ENCODE results near the gene MANBA.

Gene MANBA

DNA sequence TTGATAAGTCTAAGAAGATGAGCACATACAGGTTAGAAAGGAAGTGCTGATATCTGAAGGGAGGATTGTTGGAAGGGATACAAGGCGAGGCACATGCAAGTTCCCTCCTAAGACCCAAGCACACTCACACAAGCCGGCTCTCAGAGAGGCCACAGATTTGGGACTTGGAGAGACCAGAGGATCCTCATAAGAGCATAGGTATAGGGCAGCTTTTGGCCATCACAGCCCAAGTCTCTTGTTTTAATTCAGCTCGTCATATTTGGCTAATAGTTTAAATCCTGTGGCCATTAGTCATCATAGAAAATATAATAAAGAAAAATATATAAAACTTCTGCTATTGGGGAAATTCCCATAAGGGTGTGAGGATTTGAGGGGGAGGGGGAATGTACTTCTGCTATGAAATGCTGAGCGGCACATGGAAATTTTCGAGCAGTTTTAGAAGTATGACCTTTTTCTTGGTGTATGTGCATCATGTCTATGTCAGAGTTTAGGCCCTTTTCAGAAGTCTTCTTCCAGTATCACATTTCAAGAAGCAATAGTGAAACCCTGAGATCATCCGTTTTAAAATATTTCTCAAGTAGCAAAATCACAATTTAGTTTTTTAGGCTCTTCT, 161.9 kb downstream of the MANBA start:
- no peak for DNase-seq (ENCODE audit: low read depth, low spot score)
- H3K27me3 ChIP-seq (ENCODE audit: insufficient read depth, insufficient read length) = no peaks in the 10 kb centered on the region
- no peaks in the 10 kb centered on the region for H3K9me3 ChIP-seq (ENCODE audit: insufficient read depth, low read length)
- H3K36me3 ChIP-seq (ENCODE audit: insufficient read depth, insufficient read length, low read length) = peaks cover 36% of the 10 kb centered on the region
- no peaks in the 10 kb centered on the region for H3K4me1 ChIP-seq (ENCODE audit: insufficient read depth, insufficient read length)
- no peak for TF ChIP-seq SUZ12 (IDR thresholded peaks at IDR 0.05; ENCODE audit: extremely low read depth, insufficient read depth, insufficient read length)
- no peak for TF ChIP-seq YY1 (IDR thresholded peaks at IDR 0.05; ENCODE audit: insufficient read depth, insufficient read length)
- TF ChIP-seq ZNF274 (IDR thresholded peaks at IDR 0.05; ENCODE audit: low read depth, low read length) = no peak
- H3K4me3 ChIP-seq (ENCODE audit: insufficient read length, low read depth) = no peak overlapping the region
- no peak overlapping the region for H3K9ac ChIP-seq (ENCODE audit: insufficient read length, low read depth)

- H3K36me3 ChIP-seq (ENCODE audit: insufficient read depth, insufficient read length, low read length) = peaks cover 36% of the 10 kb centered on the region
These were observed 162.5 kb downstream of the MANBA start for GRCh38 chr4:102598086-102598761.

GRCh38 chr4:102596532-102596931, 164.2 kb downstream of the MANBA start:
- no peak overlapping the region for H3K4me3 ChIP-seq (ENCODE audit: insufficient read length, low read depth)
- H3K9me3 ChIP-seq (ENCODE audit: insufficient read depth, low read length) = no peaks in the 10 kb centered on the region
- TF ChIP-seq SUZ12 (IDR thresholded peaks at IDR 0.05; ENCODE audit: extremely low read depth, insufficient read depth, insufficient read length) (no peak), ZNF274 (IDR thresholded peaks at IDR 0.05; ENCODE audit: low read depth, low read length) (no peak), YY1 (IDR thresholded peaks at IDR 0.05; ENCODE audit: insufficient read depth, insufficient read length) (no peak)
- DNase-seq (ENCODE audit: low read depth, low spot score) = no peak
- H3K9ac ChIP-seq (ENCODE audit: insufficient read length, low read depth) = no peak overlapping the region
- H3K36me3 ChIP-seq (ENCODE audit: insufficient read depth, insufficient read length, low read length) = peaks cover 32% of the 10 kb centered on the region
- no peaks in the 10 kb centered on the region for H3K4me1 ChIP-seq (ENCODE audit: insufficient read depth, insufficient read length)
- H3K27me3 ChIP-seq (ENCODE audit: insufficient read depth, insufficient read length) = no peaks in the 10 kb centered on the region

More at GRCh38 chr4:102598086-102598761, 162.5 kb downstream of the MANBA start:
- no peak for DNase-seq (ENCODE audit: low read depth, low spot score)
- Histone ChIP-seq H3K9me3 (ENCODE audit: insufficient read depth, low read length) (no peaks in the 10 kb centered on the region), H3K4me1 (ENCODE audit: insufficient read depth, insufficient read length) (no peaks in the 10 kb centered on the region), H3K4me3 (ENCODE audit: insufficient read length, low read depth) (no peak overlapping the region), H3K9ac (ENCODE audit: insufficient read length, low read depth) (no peak overlapping the region), H3K27me3 (ENCODE audit: insufficient read depth, insufficient read length) (no peaks in the 10 kb centered on the region)
- TF ChIP-seq YY1 (IDR thresholded peaks at IDR 0.05; ENCODE audit: insufficient read depth, insufficient read length) (no peak), ZNF274 (IDR thresholded peaks at IDR 0.05; ENCODE audit: low read depth, low read length) (no peak), SUZ12 (IDR thresholded peaks at IDR 0.05; ENCODE audit: extremely low read depth, insufficient read depth, insufficient read length) (no peak)

- H3K36me3 ChIP-seq (ENCODE audit: insufficient read depth, insufficient read length, low read length) = peaks cover 29% of the 10 kb centered on the region
- H3K9me3 ChIP-seq (ENCODE audit: insufficient read depth, low read length) = no peaks in the 10 kb centered on the region
- H3K4me1 ChIP-seq (ENCODE audit: insufficient read depth, insufficient read length) = no peaks in the 10 kb centered on the region
- DNase-seq (ENCODE audit: low read depth, low spot score) = no peak
- no peak for TF ChIP-seq SUZ12 (IDR thresholded peaks at IDR 0.05; ENCODE audit: extremely low read depth, insufficient read depth, insufficient read length)
- TF ChIP-seq YY1 (IDR thresholded peaks at IDR 0.05; ENCODE audit: insufficient read depth, insufficient read length) = no peak
- TF ChIP-seq ZNF274 (IDR thresholded peaks at IDR 0.05; ENCODE audit: low read depth, low read length) = no peak
- no peak overlapping the region for H3K4me3 ChIP-seq (ENCODE audit: insufficient read length, low read depth)
- H3K9ac ChIP-seq (ENCODE audit: insufficient read length, low read depth) = no peak overlapping the region
- no peaks in the 10 kb centered on the region for H3K27me3 ChIP-seq (ENCODE audit: insufficient read depth, insufficient read length)
These were observed 166.8 kb downstream of the MANBA start for GRCh38 chr4:102594000-102594399.

GRCh38 chr4:102593147-102593546, 167.6 kb downstream of the MANBA start:
- no peak for DNase-seq (ENCODE audit: low read depth, low spot score)
- no peaks in the 10 kb centered on the region for H3K27me3 ChIP-seq (ENCODE audit: insufficient read depth, insufficient read length)
- no peak overlapping the region for H3K4me3 ChIP-seq (ENCODE audit: insufficient read length, low read depth)
- no peaks in the 10 kb centered on the region for H3K9me3 ChIP-seq (ENCODE audit: insufficient read depth, low read length)
- no peak overlapping the region for H3K9ac ChIP-seq (ENCODE audit: insufficient read length, low read depth)
- peaks cover 25% of the 10 kb centered on the region for H3K36me3 ChIP-seq (ENCODE audit: insufficient read depth, insufficient read length, low read length)
- no peaks in the 10 kb centered on the region for H3K4me1 ChIP-seq (ENCODE audit: insufficient read depth, insufficient read length)
- TF ChIP-seq ZNF274 (IDR thresholded peaks at IDR 0.05; ENCODE audit: low read depth, low read length) = no peak
- no peak for TF ChIP-seq SUZ12 (IDR thresholded peaks at IDR 0.05; ENCODE audit: extremely low read depth, insufficient read depth, insufficient read length)
- TF ChIP-seq YY1 (IDR thresholded peaks at IDR 0.05; ENCODE audit: insufficient read depth, insufficient read length) = no peak

DNA sequence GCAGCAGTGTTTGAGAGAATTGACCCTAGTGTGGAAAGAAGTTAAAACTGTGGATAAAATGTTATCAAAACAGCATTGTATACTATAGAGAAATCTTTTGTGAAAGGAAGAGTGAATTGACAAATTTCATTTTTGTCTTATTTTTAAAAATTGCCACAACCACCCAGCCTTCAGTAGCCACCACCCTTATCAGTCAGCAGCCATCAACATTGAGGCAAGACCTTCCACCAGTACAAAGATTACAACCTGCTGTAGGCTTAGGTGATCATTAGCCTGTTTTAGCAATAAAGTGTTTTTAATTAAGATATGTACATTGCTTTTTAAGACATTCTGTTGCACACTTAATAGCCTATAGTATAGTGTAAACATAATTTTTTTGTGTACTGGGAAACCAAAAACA, 168.5 kb downstream of the MANBA start:
- H3K9ac ChIP-seq (ENCODE audit: insufficient read length, low read depth) = no peak overlapping the region
- H3K4me3 ChIP-seq (ENCODE audit: insufficient read length, low read depth) = no peak overlapping the region
- H3K27me3 ChIP-seq (ENCODE audit: insufficient read depth, insufficient read length) = no peaks in the 10 kb centered on the region
- no peaks in the 10 kb centered on the region for H3K9me3 ChIP-seq (ENCODE audit: insufficient read depth, low read length)
- H3K36me3 ChIP-seq (ENCODE audit: insufficient read depth, insufficient read length, low read length) = peaks cover 22% of the 10 kb centered on the region
- no peak for DNase-seq (ENCODE audit: low read depth, low spot score)
- no peaks in the 10 kb centered on the region for H3K4me1 ChIP-seq (ENCODE audit: insufficient read depth, insufficient read length)
- no peak for TF ChIP-seq ZNF274 (IDR thresholded peaks at IDR 0.05; ENCODE audit: low read depth, low read length)
- TF ChIP-seq SUZ12 (IDR thresholded peaks at IDR 0.05; ENCODE audit: extremely low read depth, insufficient read depth, insufficient read length) = no peak
- TF ChIP-seq YY1 (IDR thresholded peaks at IDR 0.05; ENCODE audit: insufficient read depth, insufficient read length) = no peak

DNA sequence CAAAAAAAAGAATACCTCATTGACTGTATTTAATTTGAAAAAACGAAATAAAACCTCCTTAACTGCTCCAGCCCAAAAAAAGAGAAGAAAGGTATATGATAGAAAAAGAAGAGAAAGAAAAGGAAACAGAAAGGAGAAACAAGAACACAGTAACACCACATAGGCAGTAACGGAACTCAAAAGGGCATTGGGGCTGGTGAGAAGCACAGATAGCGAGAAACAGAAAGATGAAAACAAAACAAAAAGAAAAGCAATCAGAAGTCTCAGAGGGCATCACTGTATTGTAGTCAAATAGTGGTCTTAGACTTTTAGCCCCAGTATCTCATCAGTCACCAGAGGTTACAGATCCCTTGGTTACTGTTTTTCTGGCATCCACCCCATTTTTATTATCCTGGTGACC, 171.0 kb downstream of the MANBA start:
- H3K9ac ChIP-seq (ENCODE audit: insufficient read length, low read depth) = no peak overlapping the region
- H3K27me3 ChIP-seq (ENCODE audit: insufficient read depth, insufficient read length) = no peaks in the 10 kb centered on the region
- TF ChIP-seq YY1 (IDR thresholded peaks at IDR 0.05; ENCODE audit: insufficient read depth, insufficient read length) = no peak
- no peak for TF ChIP-seq SUZ12 (IDR thresholded peaks at IDR 0.05; ENCODE audit: extremely low read depth, insufficient read depth, insufficient read length)
- no peak for TF ChIP-seq ZNF274 (IDR thresholded peaks at IDR 0.05; ENCODE audit: low read depth, low read length)
- H3K4me1 ChIP-seq (ENCODE audit: insufficient read depth, insufficient read length) = no peaks in the 10 kb centered on the region
- H3K9me3 ChIP-seq (ENCODE audit: insufficient read depth, low read length) = no peaks in the 10 kb centered on the region
- DNase-seq (ENCODE audit: low read depth, low spot score) = no peak
- H3K4me3 ChIP-seq (ENCODE audit: insufficient read length, low read depth) = no peak overlapping the region
- peaks cover 11% of the 10 kb centered on the region for H3K36me3 ChIP-seq (ENCODE audit: insufficient read depth, insufficient read length, low read length)

All from NT2/D1 (cell line).